HCT116 (cell line): ENCODE measurements around the gene KLHDC4. TPM values are rescaled to one million over a fixed set of nuclear protein-coding genes. Genes with fewer than 3 reads are reported as not detected.

ENCODE experiments used
- ATAC-seq: fragments of 200-7000 bp; cut with Tn5 transposase; 2 replicates; pipeline ENCODE4 v1.9.1; 2020; ENCODE audit warnings: mild to moderate bottlenecking, moderate library complexity
- BruUV-seq: library from RNA; stranded (reverse); fragments of 400-500 nt; replicated peaks from 2 replicates; lab custom pipeline; 2021; lab: Mats Ljungman, UMichigan
- CTCF ChIA-PET: fragments of 300-600 bp; sonication (Branson Sonifier 250); formaldehyde crosslinking; loops from one replicate; lab custom pipeline; 2021; ENCODE audit warnings: antibody characterized with exemption; lab: Charles Lee
- POLR2A ChIA-PET: fragments of 300-600, 350-600 bp; sonication (Branson Sonifier 250); formaldehyde crosslinking; loops from one replicate; lab custom pipeline; 2021; ENCODE audit warnings: antibody characterized with exemption; lab: Charles Lee
- RAD21 ChIA-PET, 2 experiments: fragments of 300-600 bp; sonication (Branson Sonifier 250); formaldehyde crosslinking; loops; one replicate each; lab custom pipeline; 2023; ENCODE audit warnings: low total read pairs in 2 of 2; ENCODE audit not compliant: uncharacterized antibody in 2 of 2, unreplicated experiment in 2 of 2, low non-redundant PET in 1 of 2; lab: Charles Lee
- DNase-seq: peaks from one replicate; pipeline ENCODE4 v3.0.0-alpha.2; 2010; ENCODE audit warnings: low read depth, low spot score
- H2AFZ ChIP-seq: fragments of 200-600 bp; shearing (Covaris generic), sonication (generic); 2 replicates; pipeline ENCODE4 v1.6.1; 2017; ENCODE audit warnings: low read depth, mixed run types, mixed read lengths, antibody characterized with exemption, low read length; ENCODE audit not compliant: poor library complexity, severe bottlenecking
- H3K27ac ChIP-seq: 2 replicates; pipeline ENCODE4 v1.5.1; 2012; ENCODE audit warnings: low read depth, low read length
- H3K27me3 ChIP-seq: fragments of 200-600 bp; sonication (generic); 2 replicates; pipeline ENCODE4 v1.6.1; 2016; ENCODE audit warnings: mixed run types, low read length, mixed read lengths; ENCODE audit not compliant: insufficient read depth
- H3K36me3 ChIP-seq, 2 experiments: fragments of 200-500 bp in 1 of 2; fragments of 200-600 bp in 1 of 2; sonication (Bioruptor generic) in 1 of 2; sonication (generic) in 1 of 2; 2 replicates each; pipeline versions ENCODE4 v1.5.1 to v1.6.1; 2014 to 2016; ENCODE audit warnings: low read length in 2 of 2, inconsistent platforms in 1 of 2, mixed read lengths in 1 of 2, mixed run types in 1 of 2; ENCODE audit not compliant: insufficient read depth in 2 of 2, control insufficient read depth in 1 of 2
- H3K4me1 ChIP-seq, 2 experiments: fragments of 200-600 bp in 1 of 2; sonication (generic) in 1 of 2; 2 replicates each; pipeline versions ENCODE4 v1.5.1 to v1.6.1; 2012 to 2017; ENCODE audit warnings: low read length in 2 of 2, inconsistent platforms in 1 of 2, mild to moderate bottlenecking in 1 of 2, mixed read lengths in 1 of 2, mixed run types in 1 of 2, moderate library complexity in 1 of 2; ENCODE audit not compliant: insufficient read depth in 2 of 2, control insufficient read depth in 1 of 2
- H3K4me2 ChIP-seq: fragments of 200-600 bp; sonication (generic); 2 replicates; pipeline ENCODE4 v1.6.1; 2017; ENCODE audit warnings: mixed run types, low read length, mixed read lengths
- H3K4me3 ChIP-seq, 2 experiments: fragments of 200-600 bp in 1 of 2; sonication (generic) in 1 of 2; replicated peaks in 1 of 2; 2 replicates each; pipeline ENCODE4 v1.5.1; 2011 to 2016; ENCODE audit warnings: low read length in 2 of 2, control low read depth in 1 of 2, low read depth in 1 of 2, mild to moderate bottlenecking in 1 of 2, mixed read lengths in 1 of 2, mixed run types in 1 of 2
- H3K79me2 ChIP-seq: fragments of 200-600 bp; sonication (generic); 2 replicates; pipeline ENCODE4 v1.6.1; 2017; ENCODE audit warnings: mild to moderate bottlenecking, mixed run types, low read length, moderate library complexity, mixed read lengths; ENCODE audit not compliant: insufficient read depth
- H3K9ac ChIP-seq: fragments of 200-600 bp; sonication (generic); 2 replicates; pipeline ENCODE4 v1.6.1; 2016; ENCODE audit warnings: low read length, mixed read lengths
- H3K9me2 ChIP-seq: fragments of 200-600 bp; sonication (generic), shearing (Covaris generic); 2 replicates; pipeline ENCODE4 v1.6.1; 2017; ENCODE audit warnings: mixed run types, mild to moderate bottlenecking, moderate library complexity; ENCODE audit not compliant: insufficient read depth
- H3K9me3 ChIP-seq, 2 experiments: fragments of 200-500 bp in 1 of 2; fragments of 200-600 bp in 1 of 2; sonication (Bioruptor generic) in 1 of 2; sonication (generic) in 1 of 2; 2 replicates each; pipeline ENCODE4 v1.6.1; 2014 to 2017; ENCODE audit warnings: low read length in 2 of 2, mixed read lengths in 2 of 2, inconsistent platforms in 1 of 2, low read depth in 1 of 2, mild to moderate bottlenecking in 1 of 2, mixed run types in 1 of 2, moderate library complexity in 1 of 2; ENCODE audit not compliant: control insufficient read depth in 1 of 2, insufficient read depth in 1 of 2
- H4K20me1 ChIP-seq: fragments of 200-600 bp; sonication (generic), shearing (Covaris generic); 2 replicates; pipeline ENCODE4 v1.6.1; 2017; ENCODE audit warnings: mixed run types, mild to moderate bottlenecking, moderate library complexity; ENCODE audit not compliant: insufficient read depth
- CEBPB ChIP-seq: IDR thresholded peaks from 2 replicates; pipeline ENCODE4 v1.6.1; 2012; ENCODE audit warnings: low read depth
- CTCF ChIP-seq, 3 experiments: fragments of 200-600 bp in 1 of 3; sonication (generic) in 1 of 3; IDR thresholded peaks in 2 of 3; conservative IDR thresholded peaks in 1 of 3; 2 replicates each; pipeline ENCODE4 v1.5.1; 2012 to 2017; ENCODE audit warnings: low read depth in 2 of 3, low read length in 2 of 3, antibody characterized with exemption in 1 of 3, borderline replicate concordance in 1 of 3, control low read depth in 1 of 3, mild to moderate bottlenecking in 1 of 3, mixed read lengths in 1 of 3, mixed run types in 1 of 3, moderate library complexity in 1 of 3; ENCODE audit not compliant: insufficient read depth in 1 of 3
- EGR1 ChIP-seq: IDR thresholded peaks from 2 replicates; pipeline ENCODE4 v1.6.1; 2012; ENCODE audit warnings: low read depth
- ELF1 ChIP-seq: IDR thresholded peaks from 2 replicates; pipeline ENCODE4 v1.6.1; 2012; ENCODE audit warnings: low read depth, borderline replicate concordance
- EZH2 ChIP-seq: fragments of 200-600 bp; sonication (generic); IDR thresholded peaks from 2 replicates; pipeline ENCODE4 v1.6.1; 2017; ENCODE audit warnings: antibody characterized with exemption, mixed run types
- JUND ChIP-seq: IDR thresholded peaks from 2 replicates; pipeline ENCODE4 v1.6.1; 2012
- MAX ChIP-seq: IDR thresholded peaks from 2 replicates; pipeline ENCODE4 v1.6.1; 2012
- SP1 ChIP-seq: IDR thresholded peaks from 2 replicates; pipeline ENCODE4 v1.6.1; 2012; ENCODE audit warnings: low read depth
- SRF ChIP-seq: IDR thresholded peaks from 2 replicates; pipeline ENCODE4 v1.6.1; 2012; ENCODE audit warnings: low read depth
- TCF7L2 ChIP-seq: IDR thresholded peaks from 2 replicates; pipeline ENCODE4 v1.7.0; 2011; ENCODE audit warnings: borderline replicate concordance, inconsistent platforms; ENCODE audit not compliant: insufficient read depth, insufficient read length; ENCODE audit errors: extremely low read depth
- ZBTB33 ChIP-seq: IDR thresholded peaks from 2 replicates; pipeline ENCODE4 v1.6.1; 2011; ENCODE audit warnings: mild to moderate bottlenecking, low read length, moderate library complexity; ENCODE audit not compliant: insufficient replicate concordance; ENCODE audit errors: extremely low read depth
- intact Hi-C: fragments of 100-400 bp; cut with micrococcal nuclease; formaldehyde crosslinking; loops from 2 replicates; pipeline ENCODE4 v1.10.0; 2022
- total RNA-seq: library from RNA; stranded (reverse); gene quantifications from one replicate; pipeline ENCODE4 v1.2.1, GENCODE V29; 2021; ENCODE audit not compliant: unreplicated experiment

KLHDC4 gene
- total RNA-seq, 1 experiment from 2014 or later, result 107 TPM

- H3K27me3 ChIP-seq, result no peaks in the 10 kb centered on the region
- peaks cover 4% of the 10 kb centered on the region; the same call in 1 of the 2 replicates for H4K20me1 ChIP-seq
- H3K27ac ChIP-seq, result no peak overlapping the region
- no peaks in the 10 kb centered on the region for H3K4me1 ChIP-seq
- POLR2A ChIA-PET, result no interaction called here
- H2AFZ ChIP-seq, result no peak overlapping the region
- H3K36me3 ChIP-seq, result peaks cover 19 to 26% of the 10 kb centered on the region in 2 experiments; a peak in 3 of 4 replicates
- H3K4me3 ChIP-seq, result no peak overlapping the region
- no peak for TF ChIP-seq ELF1
- no peak for TF ChIP-seq TCF7L2
- TF ChIP-seq SP1, result no peak
- no peak for TF ChIP-seq EZH2
- TF ChIP-seq MAX, result no peak
- BruUV-seq, result no TSS peak
- RAD21 ChIA-PET, result no interaction called here
- no peaks in the 10 kb centered on the region for H3K9me3 ChIP-seq
- no peak overlapping the region for H3K4me2 ChIP-seq
- CTCF ChIA-PET, result no interaction called here
- intact Hi-C loops, result no loop called here
- H3K9me2 ChIP-seq, result no peaks in the 10 kb centered on the region
- H3K79me2 ChIP-seq, result peaks cover 62% of the 10 kb centered on the region
- H3K9ac ChIP-seq, result no peak overlapping the region
- ATAC-seq (no peak), DNase-seq (no peak)
These were observed 31.1 kb downstream of the KLHDC4 start for GRCh38 chr16:87734644-87735043.

- intact Hi-C loops, result no loop called here
- Histone ChIP-seq H3K4me3 (no peak overlapping the region), H3K4me1 (no peaks in the 10 kb centered on the region), H3K4me2 (no peak overlapping the region), H3K9me2 (no peaks in the 10 kb centered on the region), H3K27me3 (no peaks in the 10 kb centered on the region), H4K20me1 (peaks cover 4% of the 10 kb centered on the region; the same call in 1 of the 2 replicates), H3K27ac (no peak overlapping the region), H2AFZ (no peak overlapping the region), H3K79me2 (peaks cover 56% of the 10 kb centered on the region), H3K9ac (no peak overlapping the region), H3K36me3 (peaks cover 24 to 29% of the 10 kb centered on the region in 2 experiments), H3K9me3 (no peaks in the 10 kb centered on the region)
- ATAC-seq (no peak), DNase-seq (no peak)
- POLR2A ChIA-PET, result no interaction called here
- TF ChIP-seq ZBTB33 (no peak), JUND (no peak), EGR1 (no peak), CEBPB (no peak), SRF (no peak), TCF7L2 (no peak), CTCF (IDR thresholded peaks at IDR 0.05 in 2 of 3, conservative IDR thresholded peaks at IDR 0.05 in 1 of 3; ENCODE audit: borderline replicate concordance in 1 of 3, insufficient read depth in 1 of 3, low read depth in 2 of 3, low read length in 2 of 3) (no peak)
- no TSS peak for BruUV-seq
- RAD21 ChIA-PET, result no interaction called here
- CTCF ChIA-PET, result no interaction called here
These were observed 32.6 kb downstream of the KLHDC4 start for GRCh38 chr16:87733190-87733589.
